HG03521 (cell line): ENCODE data around the gene ADGRA1.
"Not testable (repeated sequence)": the region's sequence is repeated elsewhere in the genome, so short reads cannot be mapped to it uniquely, and the experiment has no call there.

Experiments
- ATAC-seq: cut with Tn5 transposase; IDR thresholded peaks from one replicate; pipeline ENCODE4 v1.9.1; 2021; ENCODE audit warnings: mild to moderate bottlenecking, moderate library complexity; ENCODE audit not compliant: unreplicated experiment

ADGRA1 gene

DNA sequence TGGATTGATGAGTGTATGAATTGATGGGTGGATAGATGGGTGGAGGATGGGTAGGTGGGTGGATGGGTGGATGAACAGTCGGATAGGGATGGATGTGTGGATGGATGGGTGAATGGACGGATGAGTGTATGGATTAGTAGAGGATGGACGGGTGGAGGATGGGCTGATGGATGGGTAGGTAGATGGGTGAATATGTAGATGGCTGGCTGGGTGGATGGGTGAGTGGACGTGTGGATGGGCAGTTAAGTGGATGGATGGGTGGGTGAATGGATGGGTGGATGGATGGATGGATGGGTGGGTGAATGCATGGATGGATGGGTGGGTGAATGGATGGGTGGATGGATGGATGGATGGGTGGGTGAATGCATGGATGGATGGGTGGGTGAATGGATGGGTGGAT lies 87.9 kb downstream of the ADGRA1 start:
- ATAC-seq, result not testable (repeated sequence)

DNA sequence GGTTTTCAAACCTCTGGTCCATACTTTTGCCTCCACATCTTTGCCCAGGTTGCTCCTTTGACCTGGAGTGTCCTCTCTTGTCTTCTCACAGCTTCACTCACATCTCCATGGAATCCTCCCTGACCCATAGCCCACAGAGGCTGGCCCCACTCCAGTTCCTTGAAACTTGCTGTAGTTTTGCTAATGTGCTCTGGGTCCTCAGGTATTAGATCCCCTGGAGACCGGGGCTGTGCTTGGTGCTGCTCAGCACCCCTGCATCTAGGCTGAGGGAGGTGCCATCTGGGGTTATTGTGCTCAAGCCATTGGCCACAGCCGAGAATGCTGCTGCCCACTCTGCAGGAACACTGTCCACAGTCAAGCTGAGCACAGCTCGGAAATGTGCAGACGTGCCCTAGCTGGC lies 88.8 kb downstream of the ADGRA1 start:
- no peak for ATAC-seq

DNA sequence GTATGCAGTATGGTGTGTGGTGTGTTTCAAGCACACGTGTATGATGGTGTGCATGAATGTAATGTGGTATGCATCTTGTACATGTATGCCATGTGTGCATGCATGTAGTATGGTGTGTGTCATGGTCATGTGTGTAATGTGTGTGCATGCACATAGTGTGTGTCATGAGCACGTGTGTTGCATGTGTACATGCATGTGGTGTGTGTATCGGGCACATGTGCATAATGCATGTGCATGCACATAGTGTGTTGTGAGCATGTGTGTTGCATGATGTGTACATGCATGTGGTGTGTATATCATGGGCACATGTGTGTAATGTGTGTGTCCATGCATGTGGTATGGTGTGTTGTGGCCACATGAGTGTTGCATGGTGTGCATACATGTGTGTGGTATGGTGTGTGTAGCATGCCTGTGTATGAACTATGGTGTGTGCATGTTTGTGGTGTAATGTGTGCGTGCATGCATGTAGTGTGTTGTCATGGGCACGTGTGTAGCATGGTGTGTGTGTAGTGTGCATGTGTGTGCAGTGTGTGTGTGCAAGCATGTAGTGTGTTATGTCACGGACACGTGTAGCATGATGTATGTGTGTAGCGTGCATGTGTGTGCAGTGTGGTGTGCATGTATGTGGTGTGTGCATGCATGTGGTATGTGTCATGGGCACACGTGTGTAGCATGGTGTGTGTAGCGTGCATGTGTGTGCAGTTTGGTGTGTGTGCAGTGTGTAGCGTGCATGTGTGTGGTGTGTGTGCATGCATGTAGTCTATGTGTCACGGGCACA lies 89.8 kb downstream of the ADGRA1 start:
- no peak for ATAC-seq

DNA sequence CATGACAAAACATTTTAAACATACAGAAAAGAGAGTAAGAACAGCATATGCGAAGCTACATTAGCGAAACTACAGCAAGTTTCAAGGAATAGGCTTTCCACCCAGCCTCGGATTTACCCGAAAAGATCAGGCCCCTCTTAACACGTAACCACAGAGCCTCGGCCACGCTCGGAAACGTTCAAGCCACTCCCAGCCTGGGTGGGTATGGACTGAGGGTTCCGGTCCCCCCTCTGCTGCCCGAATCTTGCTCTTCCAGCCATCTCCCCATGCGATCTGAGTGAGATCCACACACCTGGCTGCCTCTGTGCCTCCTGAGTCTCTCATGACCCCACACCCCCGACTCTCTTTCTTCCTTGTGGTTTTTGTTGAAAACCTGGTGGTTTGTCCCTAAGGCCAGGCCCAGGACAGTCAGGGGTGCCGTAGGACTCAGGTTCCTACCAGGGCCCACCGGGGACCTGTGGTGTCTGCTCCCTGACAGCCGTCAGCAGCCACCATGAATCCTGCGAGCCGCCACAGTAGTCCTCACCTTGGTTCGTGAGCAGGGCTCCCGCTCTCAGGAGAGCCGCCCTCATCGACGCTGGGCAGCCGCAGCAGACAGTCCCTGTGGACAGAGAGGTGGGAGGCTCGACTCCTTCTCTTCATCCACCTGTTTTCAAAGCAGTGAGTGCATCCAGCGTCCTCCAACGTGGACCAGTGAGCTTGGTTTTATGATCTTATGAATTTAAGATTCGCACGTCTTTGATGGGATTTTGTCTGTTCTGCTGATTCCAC lies 90.8 kb downstream of the ADGRA1 start:
- no peak for ATAC-seq

DNA sequence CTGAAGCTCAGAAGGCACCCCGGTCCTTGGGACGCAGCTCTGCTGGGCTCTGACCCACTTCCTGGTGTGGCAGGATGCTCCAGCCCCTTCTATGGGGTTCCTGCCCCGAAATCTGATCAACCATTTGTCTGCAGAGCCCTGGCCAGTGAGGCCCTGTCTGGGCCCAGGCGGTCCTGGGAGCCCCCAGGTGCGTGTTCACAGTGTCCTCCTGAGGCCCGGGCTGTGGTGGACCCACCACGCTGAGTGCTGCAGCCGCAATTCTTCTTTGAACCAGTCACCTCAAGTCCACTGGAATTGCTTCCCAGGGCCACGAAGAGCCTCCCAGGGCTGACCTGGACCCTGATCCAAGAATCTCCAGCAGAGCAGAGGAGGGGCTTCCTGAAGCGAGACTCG lies 91.4 kb downstream of the ADGRA1 start:
- ATAC-seq, result no peak

DNA sequence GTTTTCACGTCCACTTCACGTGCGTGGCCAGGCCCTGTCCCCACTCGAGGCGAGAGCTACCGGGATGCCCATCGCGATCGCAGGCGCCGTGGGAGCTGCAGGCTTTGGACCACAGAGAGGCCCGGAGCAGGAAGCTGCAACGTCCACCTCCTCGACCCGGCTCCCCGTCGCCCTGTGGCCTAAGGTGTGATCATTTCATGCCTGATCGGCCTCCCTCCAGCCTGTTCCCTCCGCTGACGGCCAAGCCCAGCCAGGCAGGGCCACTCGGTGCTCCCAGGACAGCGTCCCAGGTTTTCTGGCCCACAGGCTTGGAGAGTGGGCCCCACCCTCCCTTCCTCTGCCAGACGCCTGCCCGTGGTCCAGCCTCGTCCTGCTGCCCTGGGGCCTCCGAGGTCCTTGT lies 91.9 kb downstream of the ADGRA1 start:
- no peak for ATAC-seq

DNA sequence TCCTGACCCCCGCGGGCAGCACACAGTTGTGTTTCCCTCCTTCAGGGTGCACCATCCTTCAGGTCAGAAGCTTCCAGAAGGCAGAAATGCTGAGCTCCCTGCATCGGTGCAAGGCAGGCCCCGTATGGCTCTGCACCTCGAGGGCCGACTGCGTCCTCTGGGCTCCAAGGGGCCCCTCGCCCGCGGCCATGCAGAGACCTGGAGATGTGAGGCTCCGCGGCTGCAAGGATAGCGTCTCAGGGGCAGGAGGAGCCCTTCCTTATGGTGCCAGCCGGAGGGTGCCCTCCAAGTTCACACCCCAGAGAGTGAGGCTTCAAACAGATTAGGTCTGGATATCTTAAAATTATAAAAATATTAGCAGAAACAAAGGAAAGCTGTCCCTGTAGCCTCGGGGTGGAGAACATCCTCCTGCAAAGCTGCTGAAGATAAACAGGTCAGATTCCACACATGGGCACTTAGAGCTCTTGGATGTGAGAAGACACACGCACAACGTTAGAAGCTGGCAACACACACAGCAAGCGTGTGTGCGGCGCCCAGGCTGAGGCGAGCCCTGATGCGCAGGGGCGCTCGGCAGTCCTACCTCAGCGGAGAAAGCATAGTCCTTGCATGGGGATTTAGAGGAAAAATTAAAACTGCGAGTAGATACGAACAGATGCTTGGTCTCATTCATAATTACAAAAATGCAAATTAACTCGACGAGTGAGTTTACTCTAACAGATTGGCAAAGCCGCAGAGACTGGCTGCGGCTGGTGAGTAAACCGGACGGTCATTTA lies 92.7 kb downstream of the ADGRA1 start:
- no peak for ATAC-seq

DNA sequence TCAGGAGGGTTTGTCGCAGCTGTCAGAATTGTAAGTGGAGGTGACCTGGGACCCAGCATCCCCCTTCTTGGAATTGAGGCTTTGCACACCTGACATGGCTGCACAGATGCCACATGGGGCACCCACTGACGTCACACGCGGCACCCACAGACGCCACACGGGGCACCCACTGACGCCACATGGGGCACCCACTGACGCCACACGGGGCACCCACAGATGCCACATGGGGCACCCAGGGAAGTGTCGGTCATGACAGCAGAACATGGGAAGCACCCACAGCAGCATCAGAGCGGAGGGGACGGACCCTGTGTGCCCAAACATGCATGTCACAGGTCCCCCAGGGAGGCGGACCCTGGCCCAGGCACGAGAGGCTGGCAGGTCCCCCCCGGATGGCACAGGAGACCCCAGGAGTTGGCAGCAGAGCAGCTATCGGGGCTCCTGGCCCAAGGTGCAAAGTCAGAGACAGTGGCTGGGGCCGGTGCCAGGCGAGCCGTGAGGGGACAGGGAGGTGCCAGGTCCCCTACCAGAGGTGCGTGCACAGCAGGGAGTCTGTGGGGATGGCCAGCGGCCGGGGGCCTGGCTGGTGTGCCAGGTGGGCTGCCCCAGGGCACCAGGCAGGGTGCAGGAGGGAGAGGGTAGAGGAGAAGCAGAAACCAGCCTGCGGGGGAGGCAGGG lies 93.4 kb downstream of the ADGRA1 start:
- ATAC-seq, result no peak
